Activated gamma-delta T cell (primary cell): Measurements from ENCODE around the gene PARD3.

Source experiments
- DNase-seq: peaks from one replicate; lab custom pipeline; 2025; lab: John Stamatoyannopoulos, UW

Gene PARD3

DNA sequence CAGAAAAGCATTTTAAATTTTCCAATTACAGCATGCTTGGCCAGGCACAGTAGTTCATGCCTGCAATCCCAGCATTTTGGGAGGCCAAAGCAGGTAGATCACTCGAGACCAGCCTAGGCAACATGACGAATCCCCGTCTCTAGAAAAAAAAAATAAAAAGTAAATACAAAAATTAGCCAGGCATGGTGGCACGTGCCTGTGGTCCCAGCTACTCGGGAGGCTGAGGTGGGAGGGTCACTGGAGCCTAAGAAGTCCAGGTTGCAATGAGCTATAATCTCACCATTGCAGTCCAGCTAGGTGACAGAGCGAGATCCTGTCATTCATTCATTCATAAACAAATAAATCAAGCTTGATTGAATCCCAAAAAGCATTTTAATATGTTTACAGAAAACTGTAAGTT, 234.9 kb downstream of the PARD3 start:
- no peak for DNase-seq

DNA sequence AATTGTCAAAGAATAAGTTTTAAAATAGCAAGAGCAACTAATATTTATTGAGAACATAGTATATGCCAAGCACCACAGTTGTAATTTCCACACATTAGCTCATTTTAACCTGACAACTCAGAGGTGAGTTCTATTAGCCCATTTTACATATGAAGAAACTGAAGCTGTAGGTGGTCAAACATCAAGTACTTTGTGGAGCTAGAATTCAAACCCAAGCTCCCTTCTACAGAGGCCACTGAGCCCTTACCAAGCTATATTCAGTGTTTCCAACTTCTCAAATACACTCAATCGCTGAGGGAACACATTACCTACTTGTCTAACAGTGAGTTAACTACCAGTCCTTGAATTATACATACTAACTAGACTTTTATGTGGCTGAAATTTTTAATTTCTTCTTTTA, 236.6 kb downstream of the PARD3 start:
- DNase-seq = no peak

DNA sequence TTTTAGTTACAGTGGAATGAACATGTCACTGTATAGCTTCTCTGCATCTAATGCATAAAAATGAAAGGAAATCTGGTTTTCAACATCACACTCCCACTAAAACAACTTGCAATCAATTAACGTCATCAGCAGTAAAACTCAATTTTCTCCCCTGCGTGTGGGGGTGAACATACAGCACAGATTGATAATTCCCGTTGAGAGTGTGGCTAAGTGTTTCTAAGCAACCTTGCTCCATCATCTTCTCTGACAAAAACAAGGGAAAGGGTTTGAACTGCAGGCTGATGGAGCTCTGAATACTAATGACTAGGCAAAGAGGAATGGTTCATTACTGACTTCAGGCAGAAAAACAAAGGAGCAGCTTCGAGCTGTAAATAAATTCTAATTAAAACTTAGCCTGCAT, 238.3 kb downstream of the PARD3 start:
- DNase-seq = no peak

DNA sequence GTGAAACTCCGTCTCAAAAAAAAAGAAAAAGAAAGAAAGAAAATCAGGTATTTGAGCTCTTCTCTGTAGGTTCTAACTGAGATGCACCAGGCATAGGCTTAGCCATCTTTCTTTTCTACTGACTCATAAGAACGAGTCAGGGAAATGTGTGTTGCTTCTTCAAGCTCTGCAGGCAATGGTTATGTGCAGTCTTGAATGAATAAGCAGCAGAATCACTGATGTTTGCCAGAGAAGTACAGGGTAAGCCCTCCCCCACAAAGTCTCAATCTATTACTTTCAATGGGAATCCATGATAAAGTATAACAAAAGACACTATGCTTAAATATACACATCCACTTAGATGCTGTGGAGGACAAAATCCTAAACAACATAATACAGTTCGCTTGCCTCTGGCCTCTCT, 239.2 kb downstream of the PARD3 start:
- no peak for DNase-seq

DNA sequence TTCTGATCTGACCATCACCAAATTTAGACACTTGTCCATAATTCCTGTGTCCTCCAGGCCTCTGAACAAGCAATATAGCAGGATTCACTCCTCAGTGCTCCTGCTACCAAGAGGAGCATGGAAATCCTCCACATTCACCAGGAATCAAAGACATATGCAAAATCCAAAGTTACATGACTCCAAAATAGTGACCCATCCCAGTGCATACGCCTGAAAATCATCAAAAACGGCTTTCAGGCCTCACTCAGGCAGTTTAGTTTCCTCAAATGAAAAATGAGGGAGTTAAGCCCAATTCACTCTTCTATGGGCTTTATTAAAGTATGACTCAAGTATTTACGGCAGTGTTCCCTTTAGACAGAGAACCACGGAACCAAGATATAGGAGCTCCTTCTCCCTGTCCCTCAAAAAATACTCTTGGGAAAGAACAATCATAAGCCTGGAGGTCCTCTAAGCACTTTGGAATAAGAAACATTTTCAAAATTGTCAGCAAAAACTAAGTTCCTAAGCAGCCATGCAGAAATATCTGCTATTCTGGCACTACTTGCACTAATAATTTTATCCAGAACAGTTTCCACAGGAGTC, 240.7 kb downstream of the PARD3 start:
- no peak for DNase-seq

DNA sequence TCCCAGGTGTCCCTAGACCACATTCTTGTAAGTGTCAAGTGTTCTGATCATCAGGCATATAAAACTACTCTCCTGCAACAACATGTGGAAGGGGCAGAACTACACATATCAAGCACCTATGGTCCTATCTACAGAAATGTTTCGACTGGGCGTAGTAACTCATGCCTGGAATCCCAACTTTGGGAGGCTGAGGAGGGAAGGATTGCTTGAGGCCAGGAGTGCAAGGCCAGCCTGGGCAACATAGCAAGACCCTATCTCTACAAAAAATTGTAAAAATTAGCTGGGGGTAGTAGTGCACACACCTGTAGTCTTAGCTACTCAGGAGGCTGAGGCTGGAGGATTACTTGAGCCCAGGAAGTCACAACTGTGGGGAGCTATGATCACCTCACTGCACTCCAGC, 244.2 kb downstream of the PARD3 start:
- DNase-seq = no peak

DNA sequence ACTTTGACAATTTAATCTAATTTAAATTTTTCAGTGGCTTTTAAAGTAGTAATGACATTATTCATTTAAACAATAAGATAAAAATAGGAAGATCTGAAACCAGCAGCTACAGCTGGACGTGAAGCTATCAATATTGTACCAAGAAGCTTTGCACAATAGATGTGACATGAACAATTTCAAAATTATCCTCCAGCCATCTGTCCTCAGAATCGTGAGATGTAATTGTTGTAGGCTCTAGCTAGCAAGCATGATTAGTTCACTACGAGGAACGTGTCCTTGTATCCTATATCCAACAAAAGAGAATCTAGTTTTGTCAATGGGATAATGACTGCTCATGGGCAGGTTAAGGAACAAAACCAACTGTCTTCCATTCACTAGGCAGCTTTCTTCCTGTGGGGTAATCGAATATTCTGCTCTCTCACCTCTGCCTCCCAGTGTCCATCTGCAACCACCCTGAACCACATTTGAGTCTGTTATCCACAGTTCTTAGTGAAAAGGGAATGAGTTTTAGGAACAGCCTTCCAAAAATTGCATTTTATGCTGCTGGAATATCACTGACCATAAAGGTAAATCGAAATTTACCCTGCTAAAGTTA, 247.3 kb downstream of the PARD3 start:
- no peak for DNase-seq

DNA sequence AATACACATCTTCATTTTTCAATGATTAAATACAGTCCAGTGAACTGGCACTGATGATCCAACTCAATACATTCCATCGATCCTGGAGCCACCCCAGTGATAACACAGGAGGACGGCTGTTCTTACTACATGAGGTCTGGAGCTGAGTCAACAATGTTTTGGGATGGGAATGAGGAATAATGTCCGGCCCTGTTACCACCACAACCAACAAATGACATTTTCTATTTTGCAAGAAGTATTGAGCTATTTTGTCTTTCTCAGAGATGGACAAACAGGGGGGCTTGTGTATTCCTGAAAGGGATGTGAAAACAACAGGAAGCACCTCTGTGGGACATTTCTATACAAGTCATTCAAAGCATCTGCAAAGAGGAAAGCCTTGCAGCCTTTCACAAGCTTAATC, 249.2 kb downstream of the PARD3 start:
- DNase-seq = no peak

DNA sequence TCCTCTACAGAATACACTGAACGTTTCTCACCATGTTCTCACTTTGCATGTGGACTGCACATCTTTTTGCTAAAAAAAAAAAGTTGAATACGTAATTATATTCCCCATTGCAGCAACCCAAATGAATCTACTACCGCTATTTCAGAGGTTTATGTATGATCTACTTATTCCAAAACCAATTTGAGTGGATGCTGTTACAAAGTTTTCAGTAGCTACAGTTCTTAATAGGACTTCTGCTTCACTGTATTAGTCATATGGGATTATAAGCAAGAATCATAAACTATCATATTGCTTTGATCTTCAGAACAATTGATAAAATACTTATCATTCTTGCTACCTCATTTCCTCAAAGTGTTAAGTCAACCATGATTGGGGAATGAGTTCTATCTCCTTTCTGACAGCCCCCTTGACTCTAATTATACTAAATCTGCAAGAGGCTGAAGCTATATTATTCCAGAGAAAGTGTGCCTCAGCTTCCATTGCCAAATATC, 257.0 kb downstream of the PARD3 start:
- DNase-seq = no peak

DNA sequence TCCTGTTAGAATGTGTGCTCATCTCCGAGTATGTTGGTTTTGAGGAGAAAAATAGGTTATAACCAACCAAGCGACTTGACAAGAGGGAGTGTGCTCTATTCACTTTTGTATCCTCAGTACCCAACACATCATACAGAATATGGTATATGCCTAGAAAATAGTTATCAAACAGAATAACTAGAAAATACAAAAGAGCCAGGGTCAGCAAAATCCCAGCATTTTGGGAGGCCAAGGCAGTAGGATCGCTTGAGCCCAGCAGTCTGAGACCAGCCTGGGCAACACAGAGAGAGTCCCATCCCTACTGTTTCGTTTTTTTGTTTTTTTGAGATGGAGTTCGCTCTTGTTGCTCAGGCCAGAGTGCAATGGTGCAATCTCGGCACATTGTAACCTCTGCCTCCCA, 257.9 kb downstream of the PARD3 start:
- no peak for DNase-seq

DNA sequence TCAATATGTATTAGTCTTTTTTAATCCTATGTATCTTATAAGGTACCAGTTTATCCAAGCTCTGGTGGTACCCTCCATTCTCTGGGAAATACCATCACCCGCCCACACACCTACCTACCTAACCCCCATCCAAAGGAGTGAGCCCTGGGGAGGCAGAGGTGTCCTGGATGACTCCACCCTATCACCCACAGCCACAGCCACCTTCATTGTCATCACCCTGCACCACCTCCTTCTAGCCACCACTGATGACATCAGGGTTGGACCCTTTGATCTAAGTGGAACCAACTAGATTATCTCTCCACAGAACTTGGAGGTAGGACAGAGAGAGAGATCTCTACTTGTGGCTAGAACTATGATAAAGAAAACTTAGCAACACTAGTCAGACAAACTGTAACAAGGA, 259.4 kb downstream of the PARD3 start:
- DNase-seq = no peak

DNA sequence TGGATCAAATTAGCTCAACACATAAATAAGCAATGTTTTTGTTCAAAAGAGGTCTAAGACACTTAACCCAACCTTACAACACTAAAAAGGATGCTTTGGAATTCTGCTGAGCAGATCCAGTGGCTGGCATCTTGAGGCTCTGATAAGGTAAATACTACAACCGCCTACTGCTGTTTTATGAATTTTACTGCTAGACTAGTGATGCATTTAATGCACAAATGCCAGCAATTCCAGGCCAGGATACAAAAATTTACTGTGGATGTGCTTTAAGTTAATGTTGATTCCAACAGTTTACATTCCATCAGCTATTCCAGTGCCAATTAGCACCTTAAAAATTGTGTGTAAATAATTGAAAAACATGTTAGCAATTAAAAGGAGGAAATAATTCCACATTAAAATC, 261.3 kb downstream of the PARD3 start:
- no peak for DNase-seq

DNA sequence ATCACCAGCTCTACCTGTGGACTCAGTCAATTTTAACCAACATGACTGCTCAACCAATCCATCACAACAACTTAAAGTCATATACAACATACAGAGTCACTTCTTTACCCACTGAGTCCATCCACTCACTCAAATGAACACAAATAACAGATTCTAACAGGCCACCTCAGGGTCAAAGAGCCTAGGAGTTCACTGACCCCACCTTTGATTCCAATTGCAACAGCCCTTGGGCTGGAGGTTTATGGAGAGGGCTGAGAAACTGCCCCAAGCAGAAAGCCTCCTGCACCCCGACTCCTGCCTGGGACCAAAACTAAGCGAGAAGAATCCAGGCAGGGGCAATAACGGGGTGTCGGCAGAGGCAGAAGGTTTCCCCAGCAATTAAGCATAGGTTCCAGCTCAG, 263.8 kb downstream of the PARD3 start:
- DNase-seq = no peak

DNA sequence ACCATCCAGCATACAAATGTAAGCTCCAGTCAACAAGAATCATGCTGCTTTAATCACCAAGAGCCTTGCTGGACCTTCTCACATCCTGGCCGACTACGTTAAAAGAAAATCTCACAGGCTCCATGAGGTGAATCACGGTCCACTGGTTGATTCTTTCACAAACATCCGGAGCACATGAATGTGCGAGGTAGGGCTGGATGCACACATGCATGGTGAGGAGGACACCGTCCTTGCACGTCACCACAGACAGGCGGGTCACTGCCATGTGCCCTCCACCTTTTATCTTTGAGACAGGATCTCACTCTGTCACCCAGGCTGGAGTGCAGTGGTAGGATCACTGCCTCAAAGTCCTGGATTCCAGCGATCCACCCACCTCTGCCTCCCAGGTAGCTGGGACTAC, 265.1 kb downstream of the PARD3 start:
- no peak for DNase-seq

DNA sequence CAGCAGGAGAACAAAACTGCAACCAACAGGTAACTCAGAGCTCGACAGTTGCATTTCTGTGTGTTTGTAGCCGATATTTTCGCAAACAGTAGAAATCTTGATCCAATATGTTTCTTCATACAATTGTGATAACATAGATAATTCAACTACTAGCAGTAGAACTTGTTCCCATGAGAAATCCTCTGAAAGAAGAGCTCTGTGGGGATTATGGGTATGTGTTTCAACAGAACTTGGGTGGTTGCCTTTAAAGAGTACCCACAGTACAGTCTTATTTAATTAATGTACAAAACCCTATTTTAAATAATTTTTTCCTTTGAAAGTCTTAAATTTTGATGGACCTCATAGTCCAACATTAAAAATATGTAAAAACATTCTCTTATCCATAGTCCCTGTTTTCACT, 266.1 kb downstream of the PARD3 start:
- no peak for DNase-seq

DNA sequence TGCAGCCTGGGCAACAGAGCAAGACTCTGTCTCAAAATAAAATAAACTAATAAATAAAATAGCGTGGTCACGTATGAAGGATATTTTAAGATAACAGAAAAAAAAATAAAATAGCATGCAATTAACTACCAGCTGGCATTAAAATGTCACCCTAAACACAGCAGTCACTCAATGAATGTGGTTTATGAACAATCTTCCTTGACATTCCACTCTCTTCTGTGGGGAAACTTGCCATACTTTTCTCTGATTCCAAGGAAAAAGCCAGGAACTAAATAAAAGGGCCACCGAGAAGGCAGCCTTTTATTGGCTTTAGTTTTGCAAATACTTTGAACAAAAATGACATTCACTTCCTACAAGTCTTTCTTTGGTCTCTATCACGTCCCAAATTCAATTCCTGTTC, 266.6 kb downstream of the PARD3 start:
- no peak for DNase-seq

DNA sequence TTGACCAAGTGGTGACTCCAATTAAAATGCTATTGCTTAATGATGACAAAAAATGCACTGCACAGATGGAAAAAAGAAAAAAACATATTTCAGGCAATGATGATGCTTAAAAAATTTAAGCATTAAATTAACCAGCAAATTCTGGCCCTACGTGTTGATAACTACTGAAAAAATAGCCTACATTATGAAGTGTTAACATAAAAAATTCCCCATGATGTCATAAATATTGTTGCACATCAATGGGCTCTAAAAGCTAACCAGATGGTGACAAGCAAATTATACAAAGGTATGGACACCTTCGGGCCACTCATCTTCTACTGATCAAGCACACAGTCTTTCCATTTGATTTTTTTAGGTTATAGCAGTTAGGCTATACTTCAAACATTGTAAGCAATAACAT, 267.4 kb downstream of the PARD3 start:
- no peak for DNase-seq

DNA sequence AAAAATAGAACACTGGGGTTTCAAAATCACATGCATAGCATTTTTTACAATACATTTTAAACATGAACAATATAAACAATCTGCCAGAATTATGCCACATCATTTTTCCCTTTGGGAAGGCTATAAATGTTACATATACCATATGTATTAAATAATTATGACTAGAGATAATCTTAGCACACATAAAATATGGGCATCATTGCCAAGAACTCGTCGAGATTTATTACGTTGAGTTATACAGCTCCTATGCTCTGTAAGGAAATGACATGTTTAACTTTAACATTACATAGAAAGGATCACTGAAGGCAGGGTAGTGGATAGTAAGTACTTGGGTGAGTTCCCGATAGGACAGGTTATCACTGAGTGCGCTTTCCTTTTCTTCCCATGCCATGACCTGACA, 267.8 kb downstream of the PARD3 start:
- no peak for DNase-seq

DNA sequence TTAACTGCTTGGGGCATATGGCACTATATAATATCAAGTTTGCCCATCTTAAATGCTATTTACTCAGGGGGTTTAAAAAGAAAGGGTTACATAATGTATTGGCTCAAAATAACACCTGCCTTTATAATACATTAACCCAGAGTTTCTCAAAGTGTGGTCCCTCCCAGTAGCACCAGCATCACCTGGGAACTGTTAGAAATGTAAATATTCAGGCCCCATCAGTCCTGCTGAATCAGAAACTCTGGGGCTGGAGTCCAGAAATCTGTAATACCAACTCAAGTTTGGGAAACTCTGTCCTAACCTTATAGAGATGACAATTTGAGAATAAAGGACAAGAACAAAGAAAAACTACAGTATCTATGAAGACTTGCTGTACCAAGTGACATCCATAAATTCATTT, 270.7 kb downstream of the PARD3 start:
- DNase-seq = no peak

DNA sequence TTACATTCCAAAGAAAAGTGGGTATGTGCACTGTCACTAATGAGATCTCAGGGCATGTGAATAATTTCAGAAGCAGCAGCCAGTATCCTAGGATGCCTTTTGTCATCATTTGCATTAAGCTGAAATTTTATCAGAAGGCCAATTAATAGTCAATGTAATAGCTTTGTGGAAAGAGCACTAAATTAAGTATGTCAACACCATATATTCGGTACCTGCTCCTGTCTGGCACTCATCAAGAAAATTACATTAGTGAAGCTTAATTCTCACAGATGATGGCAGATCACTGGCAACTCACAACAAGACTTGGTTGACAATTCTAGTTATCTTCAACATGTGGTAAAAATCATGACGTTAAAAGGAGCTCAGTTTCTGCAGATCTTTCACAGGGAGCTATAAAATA, 271.4 kb downstream of the PARD3 start:
- DNase-seq = no peak

DNA sequence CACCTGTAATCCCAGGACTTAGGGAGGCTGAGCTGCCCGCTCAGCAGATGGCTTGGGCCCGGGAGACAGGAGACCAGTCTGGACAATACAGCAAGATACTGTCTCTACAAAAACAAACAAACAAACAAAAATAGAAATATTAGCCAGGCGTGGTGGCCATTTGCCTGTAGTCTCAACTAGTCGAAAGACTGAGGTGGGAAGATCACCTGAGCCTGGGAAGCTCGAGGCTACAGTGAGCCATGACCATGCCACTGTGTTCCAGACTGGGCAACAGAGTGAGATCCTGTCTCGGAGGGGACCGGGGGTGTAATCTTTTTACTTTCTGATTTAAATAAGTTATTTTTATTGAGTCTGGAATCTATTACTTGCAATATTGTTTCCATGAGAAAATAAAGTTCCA, 274.6 kb downstream of the PARD3 start:
- DNase-seq = no peak

DNA sequence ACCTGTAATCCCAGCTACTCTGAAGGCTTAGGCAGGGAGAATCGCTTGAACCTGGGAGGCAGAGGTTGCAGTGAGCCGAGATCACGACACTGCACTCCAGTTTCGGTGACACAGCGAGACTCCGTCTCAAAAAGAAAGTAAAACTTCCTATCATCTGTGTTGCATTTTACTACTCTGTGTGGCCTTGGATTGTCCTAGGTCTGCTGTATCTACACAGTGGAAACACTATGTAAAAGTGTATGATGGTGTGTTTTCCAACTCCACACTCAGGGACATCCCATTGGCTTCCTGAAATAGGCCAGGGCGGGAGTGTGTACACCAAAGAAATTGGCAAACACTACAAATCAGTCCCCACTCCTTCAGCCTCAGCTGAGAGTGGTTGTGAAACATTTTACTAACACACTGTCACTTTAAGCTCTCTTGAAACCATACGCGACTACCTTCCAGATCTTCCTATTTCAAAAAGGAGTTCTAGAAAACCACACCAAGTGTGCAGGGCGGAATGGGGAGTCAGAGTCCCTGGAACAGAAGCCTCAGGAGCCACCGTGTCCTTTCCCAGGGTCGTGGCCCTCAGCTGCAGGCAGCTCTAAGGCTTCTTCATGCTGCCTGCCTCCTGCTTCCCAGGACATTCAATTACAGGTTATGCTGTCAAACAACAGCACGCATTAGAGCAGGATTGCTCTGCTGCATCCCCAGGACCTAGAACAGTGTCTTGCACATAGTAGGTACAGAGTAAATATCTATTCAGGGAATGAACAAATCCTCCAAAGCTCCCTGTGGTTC, 275.4 kb downstream of the PARD3 start:
- DNase-seq = no peak

DNA sequence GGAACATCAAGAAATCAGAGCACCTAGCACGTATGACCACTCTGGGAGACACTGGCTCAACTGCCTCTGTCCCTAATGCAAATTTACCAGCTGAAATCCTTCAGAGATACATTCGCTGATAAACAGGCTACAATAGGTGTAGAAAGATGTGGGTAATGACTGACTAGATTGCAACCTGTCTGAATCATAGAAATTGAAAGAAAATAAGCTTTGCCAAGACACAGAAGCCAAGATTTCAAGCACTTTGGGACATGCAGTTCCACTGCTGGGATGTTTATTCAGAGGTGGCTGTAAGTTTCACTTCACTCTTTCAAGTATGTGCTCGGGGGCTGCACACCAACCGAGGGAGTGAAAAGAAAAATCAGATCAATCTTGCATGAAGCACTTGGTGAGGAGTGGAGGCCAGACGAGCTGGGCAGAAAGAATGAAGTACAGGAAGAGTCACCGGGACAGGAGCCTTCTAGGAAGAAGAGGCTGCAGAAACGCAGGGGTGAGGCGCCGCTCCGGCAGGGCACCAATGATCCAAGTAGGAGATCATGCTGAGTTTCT, 276.7 kb downstream of the PARD3 start:
- DNase-seq = no peak
